Measurements from ENCODE around the gene CDCA8. TPM values are rescaled to one million over a fixed set of nuclear protein-coding genes. Genes with fewer than 3 reads are reported as not detected.
A peak's percentile ranks its signal among the peaks of the same experiment; 100 is the strongest.

CDCA8 gene
- polyA plus RNA-seq, 1 experiment = 9.6 TPM

DNA sequence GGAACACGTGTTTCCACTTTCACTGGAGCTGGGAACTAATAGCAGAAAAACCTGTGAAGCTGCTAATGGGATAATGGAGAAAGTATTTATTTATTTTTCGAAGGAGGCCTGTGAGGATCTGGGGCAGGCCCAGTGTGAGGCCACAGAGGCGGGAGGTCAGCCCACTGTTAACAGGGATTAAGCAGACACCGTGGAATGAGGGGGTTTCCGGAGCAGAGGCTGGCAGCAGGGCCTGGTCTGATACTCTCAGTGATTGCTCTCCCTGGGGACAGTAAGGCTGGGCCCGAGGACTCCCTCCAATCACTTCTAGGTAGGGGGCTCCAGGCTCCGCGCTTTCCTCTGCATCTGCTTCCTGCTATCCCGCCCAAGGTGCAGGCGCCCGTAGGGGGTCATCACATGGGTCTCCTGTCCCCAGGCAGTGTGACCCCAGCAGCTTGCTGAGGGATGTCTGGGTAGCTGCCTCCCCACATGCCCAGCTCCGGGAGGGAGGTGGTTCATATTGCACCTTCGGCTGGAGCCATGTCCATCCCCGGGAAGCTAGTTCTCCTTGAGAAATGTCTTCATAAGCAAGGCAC lies 28.8 kb upstream of the CDCA8 start:
- POLR2A ChIA-PET = no interaction called here

GRCh38 chr1:37666241-37666867 lies 26.0 kb upstream of the CDCA8 start:
- ChIA-PET POLR2A (no interaction called here), CTCF (interaction anchor here (1.0 to 1.6 kb wide), 2 partner anchors 15 to 63 kb away, joined by 4 to 7 read pairs; no protein-coding TSS in a partner anchor)
- peak overlapping the region; percentile 21 for H3K27ac ChIP-seq (ENCODE audit: low read depth, low read length)
- no peak for DNase-seq (ENCODE audit: low read depth, low spot score)
- no peak for TF ChIP-seq CTCF (IDR thresholded peaks at IDR 0.05; ENCODE audit: low read depth, low read length)
- peaks cover 28% of the 10 kb centered on the region for H3K27me3 ChIP-seq (ENCODE audit: control insufficient read depth, insufficient read depth, low read length)
- H3K4me3 ChIP-seq (ENCODE audit: low read depth, low read length) = no peak overlapping the region
- H3K9me3 ChIP-seq (ENCODE audit: control insufficient read depth, insufficient read depth, low read length) = no peaks in the 10 kb centered on the region

More for the DNA sequence above, 28.8 kb upstream of the CDCA8 start:
- CTCF ChIA-PET = no interaction called here
- no peak for DNase-seq (ENCODE audit: low read depth, low spot score)
- Histone ChIP-seq H3K27ac (ENCODE audit: low read depth, low read length) (no peak overlapping the region), H3K27me3 (ENCODE audit: control insufficient read depth, insufficient read depth, low read length) (peaks cover 32% of the 10 kb centered on the region), H3K9me3 (ENCODE audit: control insufficient read depth, insufficient read depth, low read length) (no peaks in the 10 kb centered on the region), H3K4me3 (ENCODE audit: low read depth, low read length) (no peak overlapping the region)
- no peak for TF ChIP-seq CTCF (IDR thresholded peaks at IDR 0.05; ENCODE audit: low read depth, low read length)

DNA sequence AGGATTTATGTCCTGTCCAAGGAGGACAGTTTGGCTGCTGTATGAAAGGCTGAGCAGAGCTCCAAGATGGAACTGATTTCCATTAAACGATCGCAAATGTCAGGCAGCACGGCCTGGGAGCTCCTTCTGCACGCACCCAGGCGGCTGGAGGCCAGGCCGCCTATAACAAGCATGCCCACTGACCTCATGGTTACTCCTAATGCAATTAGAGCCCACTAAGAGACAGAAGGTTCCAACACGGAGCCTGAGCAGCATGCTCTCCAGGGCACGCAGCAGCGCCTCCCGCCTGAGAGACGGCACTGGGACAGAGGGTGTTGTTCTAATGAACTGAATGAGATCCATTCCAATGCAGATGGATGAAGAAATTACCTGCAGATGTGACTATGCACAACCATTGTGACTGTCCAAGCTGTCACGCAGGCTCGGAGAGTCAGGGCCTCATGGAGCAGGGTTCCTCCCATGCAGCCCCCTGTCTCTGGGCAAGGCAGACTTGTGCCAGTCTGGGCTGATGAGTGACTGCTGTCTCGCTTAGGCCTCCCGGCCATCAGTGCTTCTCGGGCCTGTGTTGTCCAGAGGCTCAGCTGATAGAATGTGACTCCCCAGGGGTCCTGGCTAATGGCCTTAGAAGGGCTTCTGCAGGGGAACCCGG lies 25.2 kb upstream of the CDCA8 start:
- no peak for DNase-seq (ENCODE audit: low read depth, low spot score)
- Histone ChIP-seq H3K9me3 (ENCODE audit: control insufficient read depth, insufficient read depth, low read length) (no peaks in the 10 kb centered on the region), H3K27ac (ENCODE audit: low read depth, low read length) (peak overlapping the region; percentile 21), H3K4me3 (ENCODE audit: low read depth, low read length) (no peak overlapping the region), H3K27me3 (ENCODE audit: control insufficient read depth, insufficient read depth, low read length) (peaks cover 29% of the 10 kb centered on the region)
- CTCF ChIA-PET = interaction anchor here (1.0 to 1.6 kb wide), 2 partner anchors 15 to 64 kb away, joined by 4 to 7 read pairs; no protein-coding TSS in a partner anchor
- POLR2A ChIA-PET = interaction anchor here (0.6 kb wide), 1 partner anchor 88 kb away, joined by 4 read pairs; no protein-coding TSS in a partner anchor
- TF ChIP-seq CTCF (IDR thresholded peaks at IDR 0.05; ENCODE audit: low read depth, low read length) = no peak

GRCh38 chr1:37670133-37670532 lies 22.2 kb upstream of the CDCA8 start:
- ChIA-PET CTCF (interaction anchor here (0.7 to 1.1 kb wide), 2 partner anchors 12 to 69 kb away, joined by 3 read pairs; no protein-coding TSS in a partner anchor), POLR2A (no interaction called here)
- Histone ChIP-seq H3K9me3 (ENCODE audit: control insufficient read depth, insufficient read depth, low read length) (no peaks in the 10 kb centered on the region), H3K27me3 (ENCODE audit: control insufficient read depth, insufficient read depth, low read length) (peaks cover 41% of the 10 kb centered on the region), H3K27ac (ENCODE audit: low read depth, low read length) (no peak overlapping the region), H3K4me3 (ENCODE audit: low read depth, low read length) (no peak overlapping the region)
- no peak for TF ChIP-seq CTCF (IDR thresholded peaks at IDR 0.05; ENCODE audit: low read depth, low read length)
- DNase-seq (ENCODE audit: low read depth, low spot score) = no peak

GRCh38 chr1:37671261-37671660 lies 21.1 kb upstream of the CDCA8 start:
- ChIA-PET POLR2A (no interaction called here), CTCF (interaction anchor here (1.1 to 1.6 kb wide), 2 partner anchors 10 to 11 kb away, joined by 3 to 5 read pairs; no protein-coding TSS in a partner anchor)
- Histone ChIP-seq H3K27ac (ENCODE audit: low read depth, low read length) (no peak overlapping the region), H3K9me3 (ENCODE audit: control insufficient read depth, insufficient read depth, low read length) (no peaks in the 10 kb centered on the region), H3K4me3 (ENCODE audit: low read depth, low read length) (no peak overlapping the region), H3K27me3 (ENCODE audit: control insufficient read depth, insufficient read depth, low read length) (peaks cover 46% of the 10 kb centered on the region)
- TF ChIP-seq CTCF (IDR thresholded peaks at IDR 0.05; ENCODE audit: low read depth, low read length) = no peak
- no peak for DNase-seq (ENCODE audit: low read depth, low spot score)
